NCI-H2081 (cell line): ENCODE data around the gene PCDH9.

Source experiments
- DNase-seq, 2 experiments: peaks; one replicate each; lab custom pipeline; 2025; lab: John Stamatoyannopoulos, UW

Gene PCDH9

GRCh38 chr13:66377569-66377968 is 852.6 kb downstream of the PCDH9 start:
- no peak for DNase-seq

GRCh38 chr13:66375756-66376155 is 854.4 kb downstream of the PCDH9 start:
- no peak for DNase-seq

- DNase-seq, result no peak
Observed at GRCh38 chr13:66369666-66370065, 860.5 kb downstream of the PCDH9 start.

- DNase-seq, result peak in 1 of 2 experiments; percentile 46
Observed at GRCh38 chr13:66367356-66367755, 862.8 kb downstream of the PCDH9 start.

- no peak for DNase-seq
Observed at GRCh38 chr13:66365101-66365500, 865.0 kb downstream of the PCDH9 start.

- DNase-seq, result no peak
Observed at GRCh38 chr13:66364346-66364745, 865.8 kb downstream of the PCDH9 start.

- no peak for DNase-seq
Observed at GRCh38 chr13:66362485-66362884, 867.7 kb downstream of the PCDH9 start.

GRCh38 chr13:66359910-66360552 is 870.1 kb downstream of the PCDH9 start:
- no peak for DNase-seq

- no peak for DNase-seq
Observed at GRCh38 chr13:66359393-66359792, 870.7 kb downstream of the PCDH9 start.

GRCh38 chr13:66358564-66358963 is 871.6 kb downstream of the PCDH9 start:
- no peak for DNase-seq

GRCh38 chr13:66357463-66357862 is 872.7 kb downstream of the PCDH9 start:
- DNase-seq, result peak in 1 of 2 experiments; percentile 34

GRCh38 chr13:66354879-66355751 is 875.0 kb downstream of the PCDH9 start:
- DNase-seq, result no peak

- peak; percentile 30 to 67 for DNase-seq
Observed at GRCh38 chr13:66353664-66354063, 876.5 kb downstream of the PCDH9 start.

GRCh38 chr13:66349966-66350365 is 880.2 kb downstream of the PCDH9 start:
- DNase-seq, result no peak

GRCh38 chr13:66348745-66349690 is 881.1 kb downstream of the PCDH9 start:
- DNase-seq, result peak; percentile 80 to 93

GRCh38 chr13:66347486-66348117 is 882.5 kb downstream of the PCDH9 start:
- DNase-seq, result no peak

- no peak for DNase-seq
Observed at GRCh38 chr13:66345971-66346370, 884.2 kb downstream of the PCDH9 start.

- no peak for DNase-seq
Observed at GRCh38 chr13:66345518-66345810, 884.7 kb downstream of the PCDH9 start.

GRCh38 chr13:66344805-66345517 is 885.2 kb downstream of the PCDH9 start:
- DNase-seq, result no peak

GRCh38 chr13:66343224-66343828 is 886.8 kb downstream of the PCDH9 start:
- no peak for DNase-seq
